DMS53 treated with DMSO at 0.1 percent for 48 hours (cell line): ENCODE results near the gene CALML5.

Experiments used
- DNase-seq: peaks from one replicate; lab custom pipeline; 2025; ENCODE audit not compliant: unreplicated experiment; lab: John Stamatoyannopoulos, UW

CALML5 gene

GRCh38 chr10:5499493-5500140 lies at the start of gene CALML5:
CALML5 (minus strand) TSS chr10:5499570; CDS start chr10:5499438, 132 bp downstream.
- DNase-seq = no peak

GRCh38 chr10:5547931-5548660 lies 48.7 kb upstream of the CALML5 start:
- DNase-seq = peak; percentile 83

- DNase-seq = no peak
Measured at GRCh38 chr10:5547681-5547930, 48.2 kb upstream of the CALML5 start.

GRCh38 chr10:5546891-5547680 lies 47.7 kb upstream of the CALML5 start:
- peak; percentile 76 for DNase-seq

GRCh38 chr10:5545778-5546710 lies 46.7 kb upstream of the CALML5 start:
- peak; percentile 68 for DNase-seq

GRCh38 chr10:5545426-5545777 lies 46.0 kb upstream of the CALML5 start:
- DNase-seq = no peak

- no peak for DNase-seq
Measured at GRCh38 chr10:5545011-5545410, 45.6 kb upstream of the CALML5 start.

- DNase-seq = no peak
Measured at GRCh38 chr10:5544216-5544805, 44.9 kb upstream of the CALML5 start.

GRCh38 chr10:5543623-5544022 lies 44.3 kb upstream of the CALML5 start:
- DNase-seq = no peak

GRCh38 chr10:5542100-5542499 lies 42.7 kb upstream of the CALML5 start:
- no peak for DNase-seq

- no peak for DNase-seq
Measured at GRCh38 chr10:5540891-5541290, 41.5 kb upstream of the CALML5 start.

- no peak for DNase-seq
Measured at GRCh38 chr10:5540080-5540479, 40.7 kb upstream of the CALML5 start.

GRCh38 chr10:5538892-5539651 lies 39.7 kb upstream of the CALML5 start:
- DNase-seq = no peak

- no peak for DNase-seq
Measured at GRCh38 chr10:5538446-5538845, 39.1 kb upstream of the CALML5 start.

GRCh38 chr10:5537684-5538083 lies 38.3 kb upstream of the CALML5 start:
- DNase-seq = no peak

GRCh38 chr10:5536486-5537081 lies 37.2 kb upstream of the CALML5 start:
- no peak for DNase-seq

GRCh38 chr10:5534880-5535856 lies 35.8 kb upstream of the CALML5 start:
- DNase-seq = no peak

GRCh38 chr10:5534051-5534821 lies 34.9 kb upstream of the CALML5 start:
- no peak for DNase-seq
